NCI-H2227 (cell line): ENCODE measurements around the gene DLG5.

Experiments
- DNase-seq: peaks from one replicate; lab custom pipeline; 2025; ENCODE audit not compliant: unreplicated experiment; lab: John Stamatoyannopoulos, UW

Gene DLG5

DNA sequence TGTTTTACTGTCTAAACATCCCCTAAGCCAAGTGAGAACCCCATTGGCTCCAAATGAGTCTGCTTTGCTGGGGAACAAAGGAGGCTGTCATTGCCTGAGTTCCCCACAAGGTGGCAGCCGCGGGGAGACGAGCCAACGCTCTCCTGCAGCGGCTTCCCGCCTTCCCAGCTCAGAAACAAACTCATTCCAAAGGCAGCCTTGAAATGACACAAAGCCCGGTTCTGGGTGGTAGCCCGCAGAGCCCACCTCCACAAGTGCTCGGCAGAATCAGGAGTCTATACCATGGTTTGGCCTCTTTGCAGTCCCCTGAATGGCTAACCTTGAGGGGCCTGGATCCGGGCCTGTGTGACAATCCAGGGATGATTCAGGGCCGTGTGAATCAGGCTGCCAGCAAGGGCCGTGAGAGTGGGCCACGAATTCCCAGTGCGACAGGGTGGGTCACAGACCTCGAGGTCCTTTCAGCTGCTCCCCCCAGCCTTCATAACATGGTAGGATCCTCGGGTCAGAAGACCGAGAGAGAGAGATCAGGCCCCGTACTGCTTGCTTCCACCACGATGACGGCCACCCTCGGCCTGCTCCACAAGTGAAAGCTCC is 79.7 kb downstream of the DLG5 start:
- DNase-seq: peak; percentile 67

DNA sequence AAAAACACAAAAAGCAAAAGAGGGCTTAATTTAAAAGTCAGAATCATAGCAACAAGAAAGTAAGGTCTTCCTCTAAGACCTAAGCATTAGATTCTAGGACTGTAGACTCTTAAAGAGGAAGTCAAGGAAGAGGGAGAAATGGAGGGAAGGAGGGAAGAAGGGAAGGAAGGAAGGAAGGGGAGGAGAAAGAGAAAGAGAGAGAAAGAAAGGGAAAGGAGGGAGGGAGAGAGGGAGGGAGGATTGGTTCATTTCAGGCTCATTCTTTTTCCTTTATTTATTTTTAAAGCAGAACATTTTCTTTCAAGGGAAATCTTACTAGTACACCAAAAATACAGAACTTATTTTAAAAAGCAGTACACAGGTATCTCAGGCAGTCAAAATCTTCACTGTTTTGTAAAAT is 81.1 kb downstream of the DLG5 start:
- no peak for DNase-seq

DNA sequence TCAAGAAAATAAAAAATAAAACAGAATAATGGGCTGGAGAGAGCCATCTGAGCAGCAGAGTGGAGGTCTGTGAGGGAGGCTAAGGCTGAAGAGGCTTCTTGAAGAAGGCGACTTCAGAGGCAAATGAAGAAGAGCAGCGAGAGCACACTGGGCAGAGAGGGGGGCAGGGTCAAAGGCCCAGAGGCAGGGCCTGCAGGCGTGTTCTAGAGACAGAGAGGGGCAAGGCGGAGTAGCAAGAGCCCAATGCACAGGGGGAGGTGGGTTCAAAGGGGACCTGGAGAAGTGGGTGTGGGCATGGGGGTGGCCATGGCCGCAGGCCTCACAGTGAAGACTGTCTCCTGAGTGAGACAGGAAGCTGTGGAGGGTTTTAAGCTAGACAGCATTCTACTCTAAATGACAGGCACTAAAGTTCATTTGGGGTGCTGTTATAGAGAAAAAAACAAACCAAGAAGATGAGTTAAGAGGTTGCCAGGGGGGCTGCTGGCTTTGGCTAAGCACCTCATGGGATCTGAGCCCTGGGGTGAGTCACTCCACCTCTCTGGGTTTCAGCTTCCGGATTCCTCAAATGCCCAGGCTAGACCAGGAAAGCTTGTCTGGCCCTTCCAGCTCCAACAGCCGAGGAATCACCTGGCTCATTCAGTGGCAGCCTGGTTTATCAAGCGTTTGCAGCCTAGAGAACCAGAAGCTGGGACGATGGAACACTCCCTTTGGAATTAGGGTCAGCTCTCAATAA is 81.7 kb downstream of the DLG5 start:
- no peak for DNase-seq

DNA sequence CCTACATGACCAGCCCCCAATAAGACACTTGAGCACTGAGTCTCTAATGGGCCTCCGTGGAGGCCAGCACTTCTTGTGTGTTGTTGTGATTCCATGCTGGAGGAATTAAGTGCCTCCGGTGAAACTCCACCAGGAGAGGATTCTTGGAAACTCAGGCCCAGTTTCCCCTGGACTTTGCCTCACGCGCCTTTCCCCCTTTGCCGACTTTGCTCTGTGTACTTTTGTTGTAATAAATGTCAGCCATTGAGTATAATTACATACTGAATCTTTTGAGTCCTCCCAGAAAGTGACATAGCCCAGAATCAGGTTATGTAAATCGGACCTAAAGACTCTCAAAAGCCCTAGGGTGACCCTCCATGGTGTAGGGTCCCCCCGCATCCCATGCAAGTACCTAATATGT is 82.4 kb downstream of the DLG5 start:
- no peak for DNase-seq

DNA sequence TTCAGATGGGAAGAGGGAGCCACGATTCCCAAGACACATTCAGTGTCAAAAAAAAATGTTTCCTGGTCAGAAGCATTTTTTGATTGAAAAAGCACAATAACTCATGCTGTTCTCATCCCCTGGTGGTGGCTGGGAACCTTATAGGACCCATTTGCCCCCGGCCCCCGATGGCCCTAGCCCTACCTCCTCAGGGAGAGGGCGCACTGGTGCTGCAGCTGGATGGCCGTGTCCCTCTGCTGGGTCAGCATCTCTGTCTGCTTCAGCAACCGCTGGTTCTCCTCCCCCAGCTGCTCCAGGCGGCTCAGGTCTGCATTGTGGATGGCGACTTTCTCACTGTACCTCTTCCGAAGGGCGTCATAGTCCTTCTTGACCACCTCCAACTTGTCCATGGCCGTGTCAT is 83.3 kb downstream of the DLG5 start:
- no peak for DNase-seq

DNA sequence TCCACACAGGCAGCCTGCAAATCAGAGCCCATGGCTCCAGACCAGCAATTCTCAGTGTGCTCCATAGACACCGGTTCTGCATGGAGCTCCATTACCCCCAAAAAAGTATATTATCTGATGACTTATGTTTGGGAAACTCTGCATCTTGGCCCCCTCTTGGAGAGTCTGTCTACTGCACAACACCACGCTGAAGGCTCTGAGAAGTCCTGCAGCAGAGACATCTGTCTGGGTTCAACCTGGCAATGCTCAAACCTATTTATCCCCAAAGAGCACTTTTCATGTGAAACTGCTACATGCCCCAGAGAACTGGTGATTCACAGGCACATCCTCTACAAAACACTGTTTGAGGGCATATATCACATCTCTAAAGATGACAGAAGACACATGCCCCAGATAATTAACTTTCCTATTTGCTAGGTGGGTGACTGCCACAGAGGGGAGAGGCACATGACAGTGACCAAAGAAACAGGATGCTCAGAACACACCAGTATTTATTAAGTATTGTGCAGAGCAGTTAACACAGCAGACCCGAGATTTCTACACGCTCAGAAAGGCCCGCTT is 83.8 kb downstream of the DLG5 start:
- DNase-seq: no peak

DNA sequence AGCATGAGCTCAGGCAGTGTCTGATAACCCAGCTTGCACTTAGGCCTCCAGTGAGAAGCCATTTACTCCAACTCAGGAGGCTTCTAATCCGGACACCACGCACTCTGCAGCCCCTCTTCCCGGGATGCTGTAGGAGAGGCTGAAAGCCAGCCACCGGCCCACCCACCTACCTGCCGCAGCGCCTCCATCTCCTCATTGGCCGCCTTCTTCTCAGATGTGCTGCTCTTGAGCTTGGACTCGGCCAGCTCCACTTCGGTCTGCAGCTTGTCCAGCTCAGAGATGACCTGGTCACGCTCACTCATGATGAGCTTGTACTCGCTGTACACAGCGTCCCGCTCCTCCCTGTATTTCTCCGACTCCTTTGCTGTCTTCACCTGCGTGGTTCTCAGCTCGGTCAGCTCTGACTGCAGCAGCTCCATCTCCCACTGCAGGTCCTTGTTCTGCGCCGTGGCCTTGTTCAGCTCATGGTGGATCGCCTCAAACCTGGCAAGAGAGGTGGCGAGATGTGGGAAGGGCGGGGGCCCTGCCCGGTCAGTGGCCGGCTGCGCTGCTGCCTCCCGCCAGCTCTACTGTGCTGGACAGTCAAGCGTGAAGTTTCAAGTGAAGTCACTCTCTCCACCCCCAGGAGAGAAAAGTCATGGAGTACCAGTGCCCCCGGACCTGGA is 84.7 kb downstream of the DLG5 start:
- DNase-seq: no peak

DNA sequence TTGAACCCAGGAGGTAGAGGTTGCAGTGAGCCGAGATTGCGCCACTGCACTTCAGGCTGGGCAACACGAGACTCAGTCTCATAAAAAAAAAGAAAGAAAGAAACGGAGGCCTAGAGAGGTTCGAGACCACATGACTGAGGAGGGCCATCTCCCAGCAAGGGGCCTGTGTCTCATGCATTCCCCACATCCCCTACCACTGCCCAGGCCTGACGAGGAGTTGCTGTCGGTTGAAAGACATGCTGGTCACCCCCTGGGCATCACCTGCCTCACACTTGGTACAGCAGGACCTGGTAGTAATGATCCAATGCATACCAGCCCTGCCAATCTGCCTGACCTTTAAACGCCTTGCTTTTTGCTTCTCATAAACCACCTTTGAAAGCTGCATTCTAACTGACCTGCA is 85.9 kb downstream of the DLG5 start:
- DNase-seq: no peak

DNA sequence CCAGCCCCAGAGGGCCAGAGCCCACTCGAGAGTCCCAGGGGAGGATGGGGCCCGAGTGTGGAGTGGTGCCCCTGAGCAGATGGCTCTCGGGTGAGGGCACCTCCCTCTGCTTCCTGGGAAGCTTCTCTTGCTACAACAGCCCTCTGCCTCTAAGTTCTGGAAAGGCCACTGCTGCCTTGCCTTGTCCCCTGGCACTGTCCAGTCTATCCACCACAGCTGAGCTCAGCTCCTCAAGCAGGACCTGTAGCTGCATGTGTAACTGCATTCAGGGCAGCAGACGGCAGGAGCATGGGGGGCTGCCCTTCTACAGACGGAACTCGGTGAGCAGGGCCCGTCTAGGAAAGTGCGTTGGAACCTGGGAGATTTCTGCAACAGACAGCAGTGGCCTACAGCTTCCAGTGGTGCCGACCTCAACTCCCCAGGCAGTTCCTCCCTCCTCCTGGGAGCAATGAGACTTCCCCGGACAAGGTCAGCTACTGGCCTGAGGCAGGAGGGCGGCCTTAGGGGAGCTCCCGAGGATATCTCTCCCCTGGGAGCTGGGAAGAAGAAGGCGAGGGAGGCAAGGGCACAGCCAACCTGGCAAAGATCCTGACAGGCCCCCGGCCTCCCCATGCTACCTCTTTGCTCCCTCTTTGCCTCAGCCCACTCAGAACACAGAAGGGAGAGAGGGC is 88.5 kb downstream of the DLG5 start:
- DNase-seq: no peak

DNA sequence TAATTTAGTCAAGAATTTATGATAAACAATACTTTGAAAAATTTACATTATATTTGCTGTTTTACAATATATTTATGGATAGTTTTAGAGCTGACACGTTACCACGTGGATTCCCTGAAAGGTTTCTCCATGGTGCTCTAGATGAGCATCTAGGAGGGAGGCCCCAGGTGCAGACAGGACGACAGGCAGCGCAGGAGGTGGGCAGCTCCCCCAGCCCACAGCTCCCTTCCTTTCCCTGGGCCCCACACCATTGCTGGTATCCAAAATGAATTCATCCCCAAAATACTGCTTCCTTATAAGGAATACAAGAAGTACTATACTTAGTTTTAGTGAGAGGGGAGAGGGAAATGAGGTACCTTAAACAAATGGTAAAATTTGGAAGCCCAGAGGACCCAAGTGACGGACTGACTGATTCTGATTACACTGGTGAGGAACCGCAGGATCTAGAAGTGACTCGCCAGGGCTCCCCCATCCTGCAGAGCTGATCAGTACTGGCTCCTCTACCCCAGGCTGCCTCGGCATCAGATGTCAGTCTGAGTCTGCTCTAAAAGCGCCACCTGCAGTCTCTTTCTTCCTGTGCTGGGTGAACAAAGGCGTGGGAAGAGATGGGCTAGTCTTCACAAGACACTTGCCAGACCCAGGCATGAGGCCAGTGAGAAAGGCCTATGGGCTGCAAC is 89.2 kb downstream of the DLG5 start:
- DNase-seq: no peak

DNA sequence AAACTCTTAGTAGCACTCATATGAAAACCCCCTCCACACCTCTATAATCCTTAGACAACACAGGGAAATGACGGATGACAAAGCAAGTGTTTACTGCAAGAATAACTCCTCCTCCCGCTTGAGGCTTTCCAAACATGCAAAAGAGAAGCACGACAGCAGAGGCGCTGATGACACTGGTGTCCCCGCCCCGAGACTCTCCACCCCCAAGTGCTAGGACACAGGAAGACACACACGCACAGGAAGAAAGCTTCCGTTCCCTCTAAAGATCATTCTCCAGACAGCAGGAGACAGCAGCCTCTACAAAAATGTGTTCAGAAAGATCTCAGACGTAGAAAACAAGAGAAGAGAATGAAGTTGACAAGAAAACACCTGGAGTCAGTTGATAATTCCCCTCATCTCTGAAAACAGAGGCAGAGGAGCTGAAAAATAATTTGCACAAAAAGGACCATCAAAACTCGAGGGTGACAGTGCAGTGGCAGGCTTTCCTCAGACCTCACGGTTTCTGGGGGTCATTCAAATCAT is 90.2 kb downstream of the DLG5 start:
- DNase-seq: peak; percentile 67

DNA sequence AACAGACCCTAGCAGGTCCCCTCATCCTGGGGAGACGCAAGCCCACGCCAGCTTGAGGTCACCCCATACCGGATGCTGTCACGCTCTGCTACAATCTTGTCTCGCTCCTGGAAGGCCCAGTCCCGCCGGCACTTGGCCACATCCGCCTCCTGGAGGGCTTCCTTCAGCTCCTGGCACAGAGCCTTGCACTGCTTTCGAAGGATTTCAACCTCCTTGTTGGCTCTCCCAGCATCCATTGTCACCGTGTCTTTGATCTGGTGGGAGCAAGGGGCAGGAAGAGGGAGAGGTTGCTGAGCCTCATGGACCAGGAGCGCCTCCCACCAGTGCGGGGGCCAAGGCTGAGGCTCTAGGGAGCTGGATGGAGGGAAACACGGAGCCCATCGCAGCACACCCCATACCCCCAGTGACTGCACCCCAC is 90.9 kb downstream of the DLG5 start:
- DNase-seq: no peak

DNA sequence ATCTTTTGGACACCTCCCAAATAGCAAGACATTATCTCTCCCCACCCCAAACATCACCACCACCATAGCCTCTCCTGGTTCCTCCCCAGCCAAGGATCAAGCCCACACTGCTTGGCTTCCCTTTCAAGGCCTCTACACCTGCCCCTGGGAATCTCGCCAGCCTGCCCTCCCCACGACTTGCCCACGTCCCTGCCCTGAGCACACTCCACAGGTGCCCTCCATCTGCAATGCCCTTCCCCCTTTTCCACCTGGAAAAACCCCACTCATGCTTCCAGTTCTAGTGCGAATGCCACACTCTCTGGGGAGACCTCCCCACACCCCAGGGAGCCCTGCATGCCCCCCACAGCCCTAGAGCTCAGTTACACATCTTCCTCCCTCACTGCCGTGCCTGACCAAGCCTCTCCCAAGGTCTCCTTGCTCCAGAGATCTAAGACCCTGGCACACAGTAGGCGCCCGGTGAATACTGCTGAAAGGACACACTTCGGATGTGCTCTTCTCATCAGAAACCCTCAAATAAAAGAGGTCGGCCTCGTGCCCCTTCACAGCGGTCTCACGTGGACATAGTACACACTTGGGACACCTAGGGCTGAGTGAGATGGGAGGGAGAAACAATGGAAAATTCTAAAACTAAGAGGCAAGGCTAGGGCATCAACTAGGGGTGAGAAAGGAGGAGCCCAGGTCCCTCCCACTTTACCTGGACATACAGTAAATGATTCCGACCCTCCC is 91.4 kb downstream of the DLG5 start:
- DNase-seq: no peak

DNA sequence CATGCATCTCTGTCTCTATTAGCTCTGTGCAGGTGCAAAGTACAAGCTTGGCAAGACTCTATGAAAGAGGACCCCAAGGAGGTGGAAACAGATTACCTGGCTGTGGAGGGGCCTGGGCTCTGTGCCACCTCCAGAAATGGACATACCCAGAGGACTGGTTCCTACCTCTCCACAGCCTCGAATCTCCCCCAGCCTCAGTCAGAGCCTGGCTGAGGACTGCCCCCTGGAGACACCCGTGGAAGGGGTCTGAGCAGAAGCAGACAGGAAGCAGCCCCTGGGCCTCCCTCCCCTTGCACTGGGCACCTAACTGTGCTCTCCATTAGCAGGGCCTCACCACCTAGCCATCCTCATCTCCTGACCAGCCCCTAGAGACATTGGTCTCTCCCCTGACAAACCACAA is 92.0 kb downstream of the DLG5 start:
- no peak for DNase-seq

DNA sequence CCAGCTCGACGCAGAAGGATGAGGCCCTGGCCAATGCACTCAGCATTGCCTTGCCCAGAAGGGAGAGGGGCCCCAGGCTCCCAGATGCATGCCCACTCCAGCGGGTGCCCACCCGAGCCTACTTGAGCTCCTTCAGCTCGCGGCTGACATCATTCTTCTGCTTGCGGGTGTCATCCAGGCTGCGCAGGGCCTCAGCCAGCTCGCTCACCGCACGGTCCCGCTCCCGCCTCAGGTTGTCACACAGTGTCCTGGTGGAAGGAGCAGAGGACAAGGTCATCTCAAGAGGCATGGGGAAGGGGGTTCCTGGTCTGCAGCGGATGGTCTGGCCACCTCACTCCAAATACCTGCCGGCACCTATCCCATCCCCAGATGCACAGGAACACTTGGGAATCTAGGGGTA is 92.8 kb downstream of the DLG5 start:
- DNase-seq: no peak

DNA sequence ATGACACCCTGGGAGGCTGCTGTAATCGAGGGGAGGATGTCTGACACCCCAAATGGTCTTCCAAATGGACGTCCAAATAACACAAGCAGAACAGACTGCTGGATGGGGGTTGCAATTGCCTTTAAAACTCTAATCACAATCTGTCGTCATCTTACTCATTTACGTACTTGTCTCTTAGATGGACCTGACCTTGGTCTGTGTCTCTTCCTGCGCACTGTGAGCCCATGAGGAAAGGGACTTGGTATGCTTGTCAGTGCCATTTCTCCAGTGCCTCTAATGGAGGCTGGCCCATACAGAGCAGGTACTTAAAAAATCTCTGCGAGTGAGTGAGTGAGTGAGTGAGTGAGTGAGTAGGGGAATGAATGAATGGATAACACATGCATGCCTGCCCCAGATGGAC is 93.3 kb downstream of the DLG5 start:
- no peak for DNase-seq

DNA sequence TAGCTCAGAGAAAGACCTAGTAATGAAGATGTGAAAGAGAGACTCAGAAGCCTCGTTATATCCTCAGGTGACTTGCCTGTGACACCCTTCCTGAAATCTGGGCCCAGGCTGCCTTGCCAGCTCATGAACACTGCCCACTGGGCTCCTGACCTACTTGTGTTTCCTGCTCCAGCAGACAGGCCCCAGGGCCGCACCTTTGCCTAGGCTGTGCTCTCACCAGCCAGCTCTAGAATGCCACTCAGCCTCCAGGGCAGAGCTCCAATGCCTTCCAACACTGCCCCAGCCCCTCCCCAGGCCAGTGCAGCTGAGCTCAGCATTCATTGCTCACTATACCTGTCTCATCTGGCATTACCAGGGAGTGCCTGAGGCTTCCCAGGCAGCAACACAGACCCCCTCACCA is 94.3 kb downstream of the DLG5 start:
- no peak for DNase-seq

DNA sequence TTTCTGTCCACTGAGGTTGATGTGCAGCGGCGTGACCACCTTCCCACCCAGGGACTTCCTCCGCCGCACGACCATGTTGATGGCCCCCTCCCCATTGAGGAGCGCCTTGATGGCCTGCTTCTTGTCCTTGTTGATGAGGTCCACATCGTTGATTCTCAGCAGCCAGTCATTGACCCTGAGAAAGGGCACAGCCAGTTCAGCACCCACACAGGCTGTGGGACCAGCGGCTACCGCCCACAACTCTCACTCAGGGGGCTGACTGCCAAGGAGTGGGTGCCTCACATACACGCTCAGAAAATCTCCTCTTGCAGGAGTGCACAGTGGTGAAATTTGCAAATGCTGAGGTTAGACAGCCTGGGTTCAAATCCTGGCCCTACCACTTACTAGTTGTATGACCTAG is 97.2 kb downstream of the DLG5 start:
- no peak for DNase-seq

DNA sequence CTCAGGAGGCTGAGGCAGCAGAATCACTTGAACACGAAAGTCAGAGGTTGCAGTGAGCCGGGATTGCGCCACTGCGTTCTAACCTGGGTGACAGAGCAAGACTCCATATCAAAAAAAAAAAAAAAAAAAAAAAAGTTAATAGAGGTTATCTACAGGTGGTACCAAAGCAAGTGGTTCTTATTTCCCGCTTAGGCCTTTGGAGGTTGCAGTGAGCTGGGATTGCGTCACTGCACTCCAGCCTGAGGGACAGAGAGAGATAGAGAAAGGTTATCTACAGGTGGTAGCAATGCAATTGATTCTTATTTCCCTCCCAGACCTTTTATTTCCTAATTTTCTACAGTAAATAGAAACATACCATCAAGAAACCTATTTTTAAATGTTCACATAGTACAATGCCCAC is 98.2 kb downstream of the DLG5 start:
- no peak for DNase-seq

DNA sequence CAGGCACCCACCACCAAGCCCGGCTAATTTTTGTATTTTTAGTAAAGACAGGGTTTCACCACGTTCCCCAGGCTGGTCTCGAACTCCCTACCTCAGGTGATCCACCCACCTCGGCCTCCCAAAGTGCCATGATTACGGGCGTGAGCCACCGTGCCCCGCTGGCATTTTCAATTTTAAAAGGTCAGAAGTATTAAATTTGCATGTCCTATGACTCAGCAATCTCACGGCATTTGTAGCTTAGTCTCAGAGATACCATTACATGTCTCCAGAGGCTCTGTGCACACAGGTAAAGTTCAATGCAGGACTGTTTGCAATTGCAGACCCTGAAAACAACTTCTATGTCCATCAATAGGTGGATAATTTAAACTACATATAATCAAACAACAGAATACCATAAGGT is 99.2 kb downstream of the DLG5 start:
- DNase-seq: no peak
